ENCODE data around the gene LCE2B. TPM values are rescaled to one million over a fixed set of nuclear protein-coding genes. Genes with fewer than 3 reads are reported as not detected.

LCE2B gene
- total and polyA plus RNA-seq, 2 experiments from 2014 or later, result not detected

- Mint-ChIP-seq H3K27me3 (ENCODE audit: insufficient read depth, low read depth, poor library complexity) (peaks cover 1% of the 10 kb centered on the region), H3K9me3 (no peaks in the 10 kb centered on the region)
- no peak overlapping the region for H3K27ac ChIP-seq (ENCODE audit: low read depth)
These were observed 29.5 kb upstream of the LCE2B start for GRCh38 chr1:152656459-152656858.

GRCh38 chr1:152657677-152658076, 28.2 kb upstream of the LCE2B start:
- ATAC-seq, result no peak
- no peak overlapping the region for H3K4me3 ChIP-seq
- no peak for TF ChIP-seq EZH2 (IDR thresholded peaks at IDR 0.05; ENCODE audit: low read depth, unreplicated experiment)
- no peak for TF ChIP-seq NANOG (IDR thresholded peaks at IDR 0.05; ENCODE audit: borderline replicate concordance)
- TF ChIP-seq ZNF114 (CRISPR knock-in tag; IDR thresholded peaks at IDR 0.05), result no peak
- no peak for TF ChIP-seq ETS1 (IDR thresholded peaks at IDR 0.05)
- TF ChIP-seq POLR2AphosphoS5 (IDR thresholded peaks at IDR 0.05; ENCODE audit: low read depth), result no peak
- TF ChIP-seq ZNF331 (CRISPR knock-in tag; IDR thresholded peaks at IDR 0.05; ENCODE audit: low read depth), result no peak
- no peak for TF ChIP-seq REST (IDR thresholded peaks at IDR 0.05; ENCODE audit: unreplicated experiment)

More at GRCh38 chr1:152656459-152656858, 29.5 kb upstream of the LCE2B start:
- ATAC-seq, result no peak
- TF ChIP-seq CTCF (conservative IDR thresholded peaks at IDR 0.05; ENCODE audit: low read depth in 2 of 2), result no peak
- H3K36me3 ChIP-seq (ENCODE audit: insufficient read depth), result no peaks in the 10 kb centered on the region
- no peaks in the 10 kb centered on the region for H3K79me2 ChIP-seq (replicated peaks; ENCODE audit: insufficient read depth)
- Mint-ChIP-seq H3K27ac (no peak overlapping the region), H3K36me3 (ENCODE audit: low read depth) (no peaks in the 10 kb centered on the region), H3K4me3 (no peak overlapping the region), H3K4me1 (no peaks in the 10 kb centered on the region)
- H4K20me1 ChIP-seq (replicated peaks; ENCODE audit: insufficient read depth), result no peaks in the 10 kb centered on the region
- DNase-seq (ENCODE audit: low spot score), result no peak
- H3K4me2 ChIP-seq, result no peak overlapping the region
- no peaks in the 10 kb centered on the region for H3K9me2 ChIP-seq (ENCODE audit: insufficient read depth)
- H3F3A ChIP-seq (replicated peaks; ENCODE audit: low read depth), result no peaks in the 10 kb centered on the region
- no peak overlapping the region for H3K4me3 ChIP-seq
- no peaks in the 10 kb centered on the region; the same call in 1 of the 2 replicates for H3K27me3 ChIP-seq (ENCODE audit: insufficient read depth)
- no peaks in the 10 kb centered on the region for H3K4me1 ChIP-seq (ENCODE audit: insufficient read depth)
- no peak overlapping the region for H2AFZ ChIP-seq

More at GRCh38 chr1:152657677-152658076, 28.2 kb upstream of the LCE2B start:
- Histone ChIP-seq H3K4me2 (no peak overlapping the region), H3K4me1 (ENCODE audit: insufficient read depth) (no peaks in the 10 kb centered on the region), H3K27ac (ENCODE audit: low read depth) (no peak overlapping the region), H3F3A (replicated peaks; ENCODE audit: low read depth) (no peaks in the 10 kb centered on the region), H3K27me3 (ENCODE audit: insufficient read depth) (no peaks in the 10 kb centered on the region; the same call in 1 of the 2 replicates), H2AFZ (0 out of 2 replicates have a peak overlapping the region, but pooled peaks have one; percentile 23), H4K20me1 (replicated peaks; ENCODE audit: insufficient read depth) (no peaks in the 10 kb centered on the region), H3K9me2 (ENCODE audit: insufficient read depth) (no peaks in the 10 kb centered on the region), H3K79me2 (replicated peaks; ENCODE audit: insufficient read depth) (no peaks in the 10 kb centered on the region), H3K36me3 (ENCODE audit: insufficient read depth) (no peaks in the 10 kb centered on the region)
- peaks cover 3% of the 10 kb centered on the region for H3K27me3 Mint-ChIP-seq (ENCODE audit: insufficient read depth, low read depth, poor library complexity)
- no peak overlapping the region for H3K27ac Mint-ChIP-seq
- H3K4me3 Mint-ChIP-seq, result no peak overlapping the region
- no peaks in the 10 kb centered on the region for H3K9me3 Mint-ChIP-seq
- no peak for DNase-seq (ENCODE audit: low spot score)
- H3K36me3 Mint-ChIP-seq (ENCODE audit: low read depth), result no peaks in the 10 kb centered on the region
- no peaks in the 10 kb centered on the region for H3K4me1 Mint-ChIP-seq

Data from GM23338 (cell line).